Astrocyte of the cerebellum (primary cell): Measurements from ENCODE around the gene LTA4H.

Source experiments
- DNase-seq: peaks from one replicate; pipeline ENCODE4 v3.0.0-alpha.2; 2011; ENCODE audit warnings: low read depth
- H3K4me3 ChIP-seq: 2 replicates; pipeline ENCODE4 v1.5.1; 2011; ENCODE audit warnings: mild to moderate bottlenecking, low read depth, low read length, moderate library complexity
- in situ Hi-C: cut with HindIII; loops from 2 replicates; pipeline ENCODE4 v1.10.0; 2017; ENCODE audit warnings: low sequenced_read_pairs
- TF ChIP-seq, protein P1 (sequence below): IDR thresholded peaks from 2 replicates; pipeline ENCODE4 v1.5.1; 2012; ENCODE audit warnings: low read length, low read depth, moderate library complexity, mild to moderate bottlenecking; ENCODE audit errors: missing control alignments

The LTA4H gene

DNA sequence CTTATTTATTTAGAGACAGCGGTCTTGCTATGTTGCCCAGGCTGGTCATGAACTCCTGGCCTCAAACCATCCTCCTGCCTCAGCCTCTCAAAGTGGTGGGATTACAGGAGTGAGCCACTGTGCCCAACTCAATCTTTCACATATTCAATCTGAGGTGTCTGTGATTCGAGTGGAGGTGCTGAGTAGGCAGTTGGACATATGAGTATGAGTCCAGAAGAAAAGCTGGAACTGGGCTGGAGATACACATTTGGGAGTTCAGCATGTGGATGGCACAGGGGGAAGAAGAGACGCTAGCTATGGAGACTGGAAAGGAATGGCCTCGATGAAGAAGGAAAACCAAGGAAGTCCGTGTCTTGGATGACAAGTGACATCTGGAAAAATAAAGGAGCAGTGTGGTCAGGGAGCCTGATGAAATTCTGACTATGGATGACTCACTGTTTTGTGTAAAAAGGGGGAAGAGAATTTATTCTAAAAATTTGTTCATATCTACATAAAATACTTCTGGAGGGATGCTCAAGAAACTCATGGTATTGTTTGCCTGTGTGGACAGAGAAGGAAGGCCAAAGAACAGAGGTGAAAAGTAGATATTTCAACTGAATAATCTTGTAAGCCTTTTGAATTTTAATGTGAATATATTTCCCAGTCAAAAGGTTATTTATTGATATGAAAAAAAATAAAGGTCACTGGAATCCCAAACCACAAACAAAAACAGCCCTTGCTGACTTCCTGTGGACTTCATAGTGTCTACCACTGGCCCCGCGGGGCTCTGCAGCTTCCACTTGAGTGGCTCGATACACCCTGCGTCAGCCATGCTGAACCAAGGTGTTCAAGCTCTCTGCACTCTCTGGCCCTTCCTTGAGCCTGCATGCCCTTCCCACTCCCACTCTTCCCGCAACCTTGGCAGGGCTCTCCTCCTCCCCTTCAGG is 8.9 kb upstream of the LTA4H start:
- TF ChIP-seq, protein P1, sequence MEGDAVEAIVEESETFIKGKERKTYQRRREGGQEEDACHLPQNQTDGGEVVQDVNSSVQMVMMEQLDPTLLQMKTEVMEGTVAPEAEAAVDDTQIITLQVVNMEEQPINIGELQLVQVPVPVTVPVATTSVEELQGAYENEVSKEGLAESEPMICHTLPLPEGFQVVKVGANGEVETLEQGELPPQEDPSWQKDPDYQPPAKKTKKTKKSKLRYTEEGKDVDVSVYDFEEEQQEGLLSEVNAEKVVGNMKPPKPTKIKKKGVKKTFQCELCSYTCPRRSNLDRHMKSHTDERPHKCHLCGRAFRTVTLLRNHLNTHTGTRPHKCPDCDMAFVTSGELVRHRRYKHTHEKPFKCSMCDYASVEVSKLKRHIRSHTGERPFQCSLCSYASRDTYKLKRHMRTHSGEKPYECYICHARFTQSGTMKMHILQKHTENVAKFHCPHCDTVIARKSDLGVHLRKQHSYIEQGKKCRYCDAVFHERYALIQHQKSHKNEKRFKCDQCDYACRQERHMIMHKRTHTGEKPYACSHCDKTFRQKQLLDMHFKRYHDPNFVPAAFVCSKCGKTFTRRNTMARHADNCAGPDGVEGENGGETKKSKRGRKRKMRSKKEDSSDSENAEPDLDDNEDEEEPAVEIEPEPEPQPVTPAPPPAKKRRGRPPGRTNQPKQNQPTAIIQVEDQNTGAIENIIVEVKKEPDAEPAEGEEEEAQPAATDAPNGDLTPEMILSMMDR, result no peak
- DNase-seq, result no peak
- in situ Hi-C loops, result no loop called here
- H3K4me3 ChIP-seq, result no peak overlapping the region

DNA sequence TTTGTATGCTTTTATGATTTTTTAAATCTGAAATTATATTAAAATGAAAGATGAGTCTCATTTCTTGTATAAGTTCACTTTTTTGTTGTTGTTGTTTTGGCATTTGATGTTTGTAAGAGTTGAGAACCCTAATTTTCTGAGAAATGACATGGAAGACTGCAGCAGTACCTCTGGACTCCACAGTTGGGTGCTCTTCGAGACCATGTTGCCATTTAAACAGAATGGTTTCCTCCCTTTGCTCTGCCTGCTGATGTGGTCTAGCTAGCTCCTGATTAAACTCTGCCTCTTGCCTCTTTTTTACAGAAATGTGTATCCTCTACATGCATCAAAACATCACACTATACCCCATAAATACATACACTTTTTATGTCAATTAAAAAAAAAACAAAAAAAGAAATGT is 5.8 kb upstream of the LTA4H start:
- in situ Hi-C loops, result no loop called here
- H3K4me3 ChIP-seq, result no peak overlapping the region
- DNase-seq, result no peak
- TF ChIP-seq, protein P1, result no peak

GRCh38 chr12:96040305-96041133 is 5.1 kb upstream of the LTA4H start:
- in situ Hi-C loops, result no loop called here
- DNase-seq, result no peak
- TF ChIP-seq, protein P1, result no peak
- no peak overlapping the region for H3K4me3 ChIP-seq

- TF ChIP-seq, protein P1, result no peak
Observed at GRCh38 chr12:96039516-96039915, 4.1 kb upstream of the LTA4H start.

DNA sequence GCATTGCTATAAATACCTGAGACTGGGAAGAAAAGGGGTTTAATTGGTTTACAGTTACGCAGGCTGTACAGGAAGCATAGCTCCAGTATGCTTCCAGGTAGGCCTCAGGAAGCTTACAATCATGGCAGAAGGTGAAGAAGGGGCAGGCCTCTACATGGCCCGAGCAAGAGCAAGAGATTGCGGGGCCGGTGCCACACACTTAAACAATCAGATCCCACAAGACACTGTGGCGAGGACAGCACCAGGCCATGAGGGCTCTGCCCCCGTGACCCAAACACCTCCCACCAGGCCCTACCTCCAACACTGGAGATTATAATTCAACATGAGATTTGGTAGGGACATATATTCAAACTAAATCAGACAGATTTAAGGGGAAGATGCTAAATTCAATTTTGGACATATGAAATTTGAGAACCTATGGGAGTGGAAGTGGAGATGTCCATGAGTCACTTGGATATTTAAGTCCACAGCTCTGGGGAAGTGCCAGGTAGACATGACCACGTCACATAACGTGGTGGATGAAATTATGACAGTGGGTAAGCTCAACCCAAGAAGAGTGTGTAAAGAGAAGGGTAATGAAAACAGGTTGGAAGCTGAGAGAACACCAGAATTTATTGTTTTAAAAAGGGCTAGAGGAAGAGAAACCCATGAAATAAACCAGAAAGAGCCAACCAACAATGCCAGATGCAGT is 1.5 kb upstream of the LTA4H start:
- in situ Hi-C loops, result no loop called here

More at GRCh38 chr12:96039516-96039915, 4.1 kb upstream of the LTA4H start:
- in situ Hi-C loops, result no loop called here
- DNase-seq, result no peak
- H3K4me3 ChIP-seq, result no peak overlapping the region

More for the DNA sequence above, 1.5 kb upstream of the LTA4H start:
- H3K4me3 ChIP-seq, result no peak overlapping the region
- no peak for DNase-seq
- TF ChIP-seq, protein P1, result no peak
